HG03521 (cell line): Measurements from ENCODE around the gene LRRIQ1.
"Not testable (repeated sequence)": the region's sequence is repeated elsewhere in the genome, so short reads cannot be mapped to it uniquely, and the experiment has no call there.

ENCODE experiments used
- ATAC-seq: cut with Tn5 transposase; IDR thresholded peaks from one replicate; pipeline ENCODE4 v1.9.1; 2021; ENCODE audit warnings: mild to moderate bottlenecking, moderate library complexity; ENCODE audit not compliant: unreplicated experiment

LRRIQ1 gene

DNA sequence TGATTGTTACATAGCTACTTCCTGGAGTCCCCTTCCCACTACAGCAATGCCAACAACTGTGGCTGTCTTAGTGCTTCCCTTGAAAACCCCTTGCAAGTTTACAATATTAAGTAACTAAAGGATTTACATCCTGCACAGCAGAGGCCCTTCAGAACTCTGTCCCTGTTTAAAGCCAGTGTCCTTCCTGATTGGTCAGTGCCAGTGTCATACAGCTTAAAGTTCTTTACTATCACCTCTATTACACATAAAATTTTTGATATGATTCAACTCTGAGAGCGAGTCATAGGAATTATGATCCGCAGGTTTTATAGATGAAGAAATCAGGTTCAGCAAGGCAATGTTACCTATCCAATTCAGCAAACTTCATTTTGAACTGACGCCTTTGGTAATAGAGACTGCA is 152.5 kb downstream of the LRRIQ1 start:
- no peak for ATAC-seq

DNA sequence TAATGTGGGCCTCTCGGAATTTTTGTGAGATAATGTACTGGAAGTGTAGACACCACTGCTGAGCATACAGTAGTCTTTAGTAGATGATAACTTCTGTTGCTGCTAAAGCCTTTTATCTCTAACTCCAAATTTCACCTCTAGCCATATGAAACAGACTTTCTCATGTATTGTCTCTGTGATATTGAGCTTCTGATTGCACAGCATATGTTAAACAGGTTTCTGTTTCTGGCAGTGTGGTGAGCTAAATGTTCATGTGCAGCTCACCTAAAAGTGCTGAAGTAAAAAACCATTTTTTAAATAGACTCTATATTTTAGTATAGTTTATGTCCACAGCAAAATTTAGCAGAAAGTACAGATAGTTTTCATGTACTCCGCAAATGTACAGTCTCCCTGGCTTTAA is 154.6 kb downstream of the LRRIQ1 start:
- no peak for ATAC-seq

GRCh38 chr12:85203809-85204208 is 167.7 kb downstream of the LRRIQ1 start:
- not testable (repeated sequence) for ATAC-seq

- ATAC-seq: no peak
Observed at GRCh38 chr12:85206543-85206942, 170.4 kb downstream of the LRRIQ1 start.

DNA sequence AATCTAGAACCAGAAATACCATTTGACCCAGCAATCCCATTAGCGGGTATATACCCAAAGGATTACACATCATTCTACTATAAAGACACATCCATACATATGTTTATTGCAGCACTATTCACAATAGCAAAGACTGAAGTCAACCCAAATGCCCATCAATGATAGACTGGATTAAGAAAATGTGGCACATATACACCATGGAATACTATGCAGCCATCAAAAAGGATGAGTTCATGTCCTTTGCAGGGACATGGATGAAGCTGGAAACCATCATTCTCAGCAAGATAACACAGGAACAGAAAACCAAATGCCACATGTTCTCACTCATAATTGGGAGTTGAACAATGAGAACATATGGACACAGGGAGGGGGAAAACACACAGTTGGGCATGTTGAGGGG is 188.2 kb downstream of the LRRIQ1 start:
- ATAC-seq: not testable (repeated sequence)

DNA sequence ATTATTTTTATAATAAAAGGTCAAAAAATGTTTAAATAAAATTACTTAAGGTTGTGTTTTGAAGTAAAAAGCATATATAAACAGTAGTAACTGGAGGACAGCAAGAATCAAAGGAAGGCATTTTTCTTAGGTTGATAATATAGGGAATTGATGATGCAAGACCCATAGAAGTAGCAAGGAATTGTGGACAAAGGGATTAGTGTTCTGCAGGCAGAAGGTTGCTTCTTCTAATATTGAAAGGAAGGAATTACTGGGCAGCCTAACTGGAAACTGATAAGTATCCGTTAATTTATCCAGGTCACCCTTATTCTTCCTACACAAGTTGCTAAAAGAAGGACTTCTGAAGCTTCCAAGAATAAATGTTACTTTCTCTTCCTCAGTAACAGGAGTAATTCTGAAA is 189.3 kb downstream of the LRRIQ1 start:
- no peak for ATAC-seq

GRCh38 chr12:85237327-85237726 is 201.2 kb downstream of the LRRIQ1 start:
- no peak for ATAC-seq

DNA sequence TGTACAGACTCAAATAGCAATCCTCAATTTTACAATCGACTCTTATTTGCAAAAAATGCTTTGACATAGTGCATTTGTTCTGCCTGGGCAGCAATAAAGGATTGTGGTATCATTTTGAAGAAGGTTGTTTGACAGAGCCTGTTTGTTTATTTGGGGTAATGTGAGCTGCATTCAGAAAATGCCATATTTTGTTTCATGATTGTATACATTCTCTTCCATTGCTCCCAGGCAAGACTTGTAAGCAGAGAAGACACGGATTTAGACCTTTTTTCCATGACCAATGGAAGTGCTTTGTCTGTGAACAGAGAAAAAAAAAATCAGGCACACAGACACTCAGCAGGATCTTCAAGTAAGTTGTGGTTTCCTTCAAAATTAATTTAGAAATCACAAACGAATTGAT is 208.4 kb downstream of the LRRIQ1 start:
- no peak for ATAC-seq

GRCh38 chr12:85253853-85254252 is 217.7 kb downstream of the LRRIQ1 start:
- ATAC-seq: no peak

- ATAC-seq: no peak
Observed at GRCh38 chr12:85257671-85258070, 221.5 kb downstream of the LRRIQ1 start.

DNA sequence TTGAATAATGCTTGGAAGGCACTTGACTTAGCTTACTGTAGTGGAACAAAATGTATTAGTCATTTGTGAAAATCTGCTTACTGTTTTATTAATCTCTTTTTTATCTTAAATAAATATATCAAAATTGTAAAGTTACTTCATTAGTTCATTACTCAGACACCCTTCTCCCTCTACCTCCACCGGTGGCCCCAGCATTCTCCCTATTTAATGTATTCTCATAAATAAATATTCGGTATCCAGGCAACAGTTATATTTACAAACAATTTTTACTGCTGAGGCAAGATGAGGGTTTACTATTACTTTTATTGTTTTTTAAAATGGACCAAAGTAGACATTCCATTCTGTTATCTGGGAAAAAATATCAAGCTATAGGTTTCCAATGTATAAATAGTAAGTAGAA is 224.3 kb downstream of the LRRIQ1 start:
- no peak for ATAC-seq

DNA sequence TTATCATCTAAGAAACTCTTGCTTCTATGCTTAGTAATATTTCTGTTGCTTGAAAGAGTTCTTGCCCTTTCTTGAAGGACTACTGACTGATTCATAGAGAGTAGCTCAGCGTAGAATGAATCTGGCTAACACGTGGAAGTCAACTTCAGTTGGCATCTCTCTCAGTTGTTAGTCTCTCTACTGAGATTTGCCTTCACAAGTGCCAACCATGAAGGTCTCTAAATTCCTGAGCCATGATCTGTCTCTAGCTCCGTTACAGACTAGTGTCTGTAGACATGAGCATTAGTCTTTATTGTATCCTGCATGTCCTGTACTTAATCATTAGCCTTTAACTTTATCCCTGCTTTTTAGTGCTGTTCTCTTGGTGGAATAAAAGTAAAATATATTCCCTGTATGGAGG is 224.7 kb downstream of the LRRIQ1 start:
- no peak for ATAC-seq

DNA sequence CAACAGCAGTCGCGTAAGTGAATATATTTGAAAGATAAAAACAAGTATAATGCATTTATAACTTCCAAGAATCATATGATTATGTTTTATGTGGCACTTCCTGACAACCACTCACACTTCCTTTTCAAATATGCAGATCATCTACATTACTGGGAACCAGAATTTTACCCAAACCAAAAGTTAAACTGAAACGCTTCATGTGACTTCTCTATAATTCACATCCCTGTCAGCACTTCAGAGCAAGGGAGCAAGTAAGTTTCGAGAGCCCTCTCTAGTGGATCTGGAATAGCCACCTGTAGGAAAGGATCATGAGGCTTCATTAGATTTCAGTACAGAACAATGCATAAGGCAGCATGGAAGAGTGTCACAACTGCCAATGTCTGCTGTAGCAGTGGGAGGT is 230.2 kb downstream of the LRRIQ1 start:
- no peak for ATAC-seq

DNA sequence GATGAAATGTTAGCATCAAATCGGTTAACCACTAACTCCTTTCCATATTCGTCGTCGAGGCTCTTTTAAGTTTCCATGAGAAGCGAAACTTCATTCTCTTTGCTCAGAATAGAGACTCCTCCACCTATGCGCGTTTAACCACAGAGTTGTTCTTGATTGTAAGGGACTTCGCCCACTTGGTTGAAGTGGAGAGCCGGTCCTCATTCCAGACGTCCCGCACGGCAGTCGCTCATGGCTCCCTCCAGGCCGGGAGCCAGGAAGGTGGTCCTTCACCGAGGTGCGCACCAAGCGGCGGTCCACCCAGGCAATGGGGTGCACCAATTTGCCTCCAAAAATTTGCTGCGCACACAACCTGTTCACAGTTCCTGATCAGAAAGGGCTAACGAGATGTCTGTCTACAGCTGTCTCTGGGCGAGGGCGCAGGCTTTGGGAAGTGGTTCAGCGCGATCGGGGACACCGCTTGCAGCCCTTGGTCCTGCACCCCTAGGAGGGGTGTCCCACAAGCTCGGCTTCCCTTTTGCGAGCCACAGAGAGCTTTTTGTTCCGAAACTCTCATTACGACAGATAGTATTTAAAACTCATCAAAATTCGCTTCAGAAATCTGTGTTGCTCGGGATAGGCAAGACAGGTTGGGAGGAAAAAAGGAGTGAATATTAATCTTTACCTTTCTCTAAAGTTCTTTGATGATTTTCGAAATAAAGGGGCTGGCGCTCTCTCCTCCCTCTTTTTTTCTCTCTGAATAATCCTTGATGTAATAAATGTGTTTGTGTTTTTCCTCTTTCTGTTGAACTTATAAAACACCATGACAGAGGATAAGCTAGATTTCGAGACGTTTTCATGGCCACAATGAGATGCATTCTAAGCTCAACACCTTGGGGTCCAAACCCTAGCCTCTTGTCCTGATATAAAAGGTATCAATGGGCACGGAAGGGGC is 237.5 kb downstream of the LRRIQ1 start:
- no peak for ATAC-seq

DNA sequence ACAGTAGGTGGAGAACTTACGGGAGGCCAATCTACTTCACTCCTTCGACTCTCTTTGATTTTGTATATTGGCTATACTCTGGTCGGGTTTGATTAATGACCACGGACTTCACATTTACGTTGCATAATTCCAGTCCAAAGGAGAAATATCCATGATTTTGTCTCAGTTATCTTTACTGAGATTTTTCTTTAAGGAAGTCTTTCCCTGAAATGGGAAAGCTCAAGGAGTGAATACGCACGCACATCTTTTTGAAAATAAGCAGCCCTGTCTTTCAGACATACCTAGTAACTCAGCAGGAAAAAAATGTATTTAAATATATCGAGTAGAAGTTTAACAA is 238.1 kb downstream of the LRRIQ1 start:
- ATAC-seq: no peak

DNA sequence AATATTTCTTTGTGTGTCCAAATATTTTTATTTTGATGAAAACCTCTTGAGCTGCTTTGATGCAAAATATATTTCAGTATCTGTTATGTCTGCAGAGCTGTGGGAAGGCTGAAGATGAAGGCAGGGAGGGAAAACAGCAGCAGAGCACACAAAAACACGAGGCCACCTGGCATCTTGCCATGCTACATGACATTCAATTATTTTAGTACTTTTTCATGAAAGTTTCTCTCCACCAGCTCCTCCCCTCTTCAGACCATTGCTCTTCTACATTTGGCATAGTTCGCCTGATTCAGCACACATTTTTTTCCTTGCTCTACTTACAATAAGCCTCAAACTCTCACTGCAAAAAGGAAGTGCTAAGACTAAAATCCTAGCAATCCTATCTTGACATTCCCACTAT is 239.2 kb downstream of the LRRIQ1 start:
- ATAC-seq: no peak

DNA sequence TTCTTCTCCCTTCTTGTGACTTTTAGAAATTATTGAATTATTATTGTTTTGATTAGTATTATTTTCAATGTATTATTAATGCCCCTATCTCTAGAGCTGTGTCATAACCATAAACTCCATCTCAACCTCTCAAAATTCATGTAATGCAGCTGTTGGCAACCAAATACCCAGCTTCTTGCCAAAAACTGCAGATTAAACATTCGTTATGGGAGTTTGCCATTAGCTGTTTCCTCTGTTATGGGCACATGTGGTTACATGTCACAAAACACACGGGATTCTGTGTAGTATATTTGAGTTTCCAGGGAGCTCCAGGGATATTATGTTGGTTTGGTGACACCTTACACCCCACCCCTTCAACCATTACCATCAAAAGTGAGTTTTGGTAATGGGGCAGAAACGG is 241.0 kb downstream of the LRRIQ1 start:
- ATAC-seq: no peak

- no peak for ATAC-seq
Observed at GRCh38 chr12:85277900-85278597, 241.9 kb downstream of the LRRIQ1 start.

GRCh38 chr12:85278598-85279448 is 242.7 kb downstream of the LRRIQ1 start:
- ATAC-seq: no peak

GRCh38 chr12:85279449-85280164 is 243.5 kb downstream of the LRRIQ1 start:
- peak; percentile 13 for ATAC-seq
